Measurements from ENCODE around the gene TGM2.
A peak's percentile ranks its signal among the peaks of the same experiment; 100 is the strongest.

TGM2 gene

DNA sequence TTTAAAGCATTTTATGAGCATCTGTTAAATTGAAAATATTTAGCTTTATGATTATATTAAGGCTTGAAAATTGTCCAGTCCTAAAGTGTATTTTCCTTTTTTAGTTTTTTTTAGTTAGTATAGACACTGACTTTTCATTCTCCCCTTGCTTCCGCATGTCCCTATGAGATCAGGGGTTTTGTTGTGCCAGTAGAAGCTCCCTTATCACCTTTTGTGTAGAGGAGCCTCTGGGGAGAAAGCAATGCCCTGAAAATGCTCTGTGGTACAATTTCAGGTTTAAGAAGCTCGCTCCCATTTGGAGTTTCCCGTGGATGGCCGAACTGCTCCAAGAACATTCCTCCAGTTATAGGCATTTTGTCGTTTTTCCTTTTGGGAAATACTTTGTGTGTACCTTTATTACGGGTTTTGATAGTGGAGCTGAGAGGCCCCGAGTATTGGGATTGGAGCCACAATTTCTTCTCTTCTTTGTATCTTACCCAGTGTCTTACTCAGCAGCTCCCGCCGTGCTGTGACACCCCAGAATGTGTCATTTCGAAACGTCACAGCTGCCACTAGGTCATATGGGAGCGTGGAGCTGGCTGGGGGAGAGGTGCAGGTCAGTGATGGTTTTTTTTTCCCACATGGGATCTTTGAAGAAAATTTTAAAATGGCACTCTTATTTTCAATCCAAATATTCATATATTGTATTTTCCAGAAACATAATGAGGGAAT, 81.6 kb downstream of the TGM2 start:
- H3K4me3 ChIP-seq (ENCODE audit: low read depth, low read length) = no peak overlapping the region
- TF ChIP-seq, protein P1, sequence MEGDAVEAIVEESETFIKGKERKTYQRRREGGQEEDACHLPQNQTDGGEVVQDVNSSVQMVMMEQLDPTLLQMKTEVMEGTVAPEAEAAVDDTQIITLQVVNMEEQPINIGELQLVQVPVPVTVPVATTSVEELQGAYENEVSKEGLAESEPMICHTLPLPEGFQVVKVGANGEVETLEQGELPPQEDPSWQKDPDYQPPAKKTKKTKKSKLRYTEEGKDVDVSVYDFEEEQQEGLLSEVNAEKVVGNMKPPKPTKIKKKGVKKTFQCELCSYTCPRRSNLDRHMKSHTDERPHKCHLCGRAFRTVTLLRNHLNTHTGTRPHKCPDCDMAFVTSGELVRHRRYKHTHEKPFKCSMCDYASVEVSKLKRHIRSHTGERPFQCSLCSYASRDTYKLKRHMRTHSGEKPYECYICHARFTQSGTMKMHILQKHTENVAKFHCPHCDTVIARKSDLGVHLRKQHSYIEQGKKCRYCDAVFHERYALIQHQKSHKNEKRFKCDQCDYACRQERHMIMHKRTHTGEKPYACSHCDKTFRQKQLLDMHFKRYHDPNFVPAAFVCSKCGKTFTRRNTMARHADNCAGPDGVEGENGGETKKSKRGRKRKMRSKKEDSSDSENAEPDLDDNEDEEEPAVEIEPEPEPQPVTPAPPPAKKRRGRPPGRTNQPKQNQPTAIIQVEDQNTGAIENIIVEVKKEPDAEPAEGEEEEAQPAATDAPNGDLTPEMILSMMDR (IDR thresholded peaks at IDR 0.05; ENCODE audit: insufficient read depth, low read depth, low read length, missing control alignments) = no peak
- DNase-seq (ENCODE audit: low read depth) = peak; percentile 64

DNA sequence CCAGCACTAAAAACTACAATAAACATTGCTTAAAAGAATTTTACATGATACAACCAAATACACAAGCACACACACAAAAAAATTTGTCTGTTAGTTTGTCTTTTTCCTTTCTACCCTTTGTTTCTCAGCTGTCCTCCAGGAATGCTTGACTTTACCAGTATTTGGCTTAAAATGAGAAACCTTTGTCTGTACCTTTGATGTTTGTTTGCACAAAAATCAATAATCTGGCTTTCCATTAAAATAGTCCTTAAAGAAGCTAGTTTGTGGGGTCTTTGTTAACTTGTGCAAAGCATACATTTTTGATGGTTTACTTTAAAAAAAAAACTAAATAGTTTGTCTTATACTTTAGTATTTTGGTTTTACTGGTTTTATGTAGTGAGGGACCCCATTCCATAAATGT, 82.2 kb downstream of the TGM2 start:
- DNase-seq (ENCODE audit: low read depth) = no peak
- TF ChIP-seq, protein P1 (IDR thresholded peaks at IDR 0.05; ENCODE audit: insufficient read depth, low read depth, low read length, missing control alignments) = no peak
- no peak overlapping the region for H3K4me3 ChIP-seq (ENCODE audit: low read depth, low read length)

DNA sequence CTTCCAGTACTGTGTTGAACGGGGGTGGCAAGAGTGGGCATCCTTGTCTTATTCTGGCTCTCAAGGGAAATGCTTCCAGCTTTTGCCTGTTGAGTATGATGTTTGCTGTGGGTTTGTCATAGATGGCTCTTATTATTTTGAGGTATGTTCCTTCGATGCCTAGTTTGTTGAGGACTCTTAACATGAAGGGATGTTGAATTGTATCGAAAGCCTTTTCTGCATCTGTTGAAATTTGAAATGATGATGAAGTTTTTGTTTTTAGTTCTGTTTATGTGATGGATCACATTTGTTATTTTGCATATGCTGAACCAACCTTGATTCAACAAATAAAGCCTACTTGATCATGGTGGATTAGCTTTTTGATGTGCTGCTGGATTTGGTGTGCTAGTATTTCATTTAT, 83.5 kb downstream of the TGM2 start:
- TF ChIP-seq, protein P1 (IDR thresholded peaks at IDR 0.05; ENCODE audit: insufficient read depth, low read depth, low read length, missing control alignments) = no peak
- H3K4me3 ChIP-seq (ENCODE audit: low read depth, low read length) = no peak overlapping the region
- DNase-seq (ENCODE audit: low read depth) = no peak

DNA sequence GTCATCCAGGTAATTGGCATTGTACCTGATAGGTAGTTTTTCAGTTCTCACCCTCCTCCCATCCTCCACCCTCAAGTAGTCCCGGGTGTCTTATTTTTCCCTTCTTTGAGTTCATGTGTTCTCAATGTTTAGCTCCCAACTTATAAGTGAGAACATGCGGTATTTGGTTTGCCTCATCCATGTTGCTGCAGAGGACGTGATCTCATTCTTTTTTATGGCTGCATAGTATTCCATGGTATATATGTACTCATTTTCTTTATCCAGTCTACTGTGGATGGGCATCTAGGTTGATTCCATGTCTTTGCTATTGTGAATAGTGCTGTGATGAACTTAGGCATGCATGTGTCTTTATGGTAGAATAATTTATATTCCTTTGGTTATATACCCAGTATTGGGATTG, 85.7 kb downstream of the TGM2 start:
- no peak overlapping the region for H3K4me3 ChIP-seq (ENCODE audit: low read depth, low read length)
- DNase-seq (ENCODE audit: low read depth) = no peak
- TF ChIP-seq, protein P1 (IDR thresholded peaks at IDR 0.05; ENCODE audit: insufficient read depth, low read depth, low read length, missing control alignments) = no peak

DNA sequence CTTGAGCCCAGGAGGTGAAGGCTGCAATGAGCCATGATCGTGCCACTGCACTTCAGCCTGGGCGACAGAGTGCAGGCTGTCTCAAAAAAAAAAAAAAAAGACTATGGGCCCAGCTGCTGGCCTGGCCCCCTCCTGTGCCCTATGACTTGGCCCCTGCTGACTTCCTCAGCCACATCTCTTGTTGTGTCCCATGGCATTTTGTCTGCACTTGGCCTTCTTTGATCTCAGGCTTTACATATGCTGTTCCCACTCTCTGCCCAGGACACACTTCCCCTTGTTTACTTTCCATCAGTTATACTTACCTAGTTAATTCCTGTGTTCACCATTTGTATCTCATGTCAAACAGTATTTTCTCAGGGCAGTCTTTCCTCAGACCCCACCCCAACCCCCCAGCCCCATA, 87.0 kb downstream of the TGM2 start:
- TF ChIP-seq, protein P1 (IDR thresholded peaks at IDR 0.05; ENCODE audit: insufficient read depth, low read depth, low read length, missing control alignments) = no peak
- DNase-seq (ENCODE audit: low read depth) = no peak

More for the DNA sequence above, 87.0 kb downstream of the TGM2 start:
- H3K4me3 ChIP-seq (ENCODE audit: low read depth, low read length) = no peak overlapping the region

Measured in GM12865 (cell line).